H9 (cell line): Measurements from ENCODE around the gene OLA1. TPM values are rescaled to one million over a fixed set of nuclear protein-coding genes. Genes with fewer than 3 reads are reported as not detected.
"Not testable (repeated sequence)": the region's sequence is repeated elsewhere in the genome, so short reads cannot be mapped to it uniquely, and the experiment has no call there.

Source experiments
- DNase-seq: peaks from one replicate; pipeline ENCODE4 v3.0.0-alpha.2; 2017
- H2AFZ ChIP-seq: one replicate; pipeline ENCODE4 v1.6.1; 2013; ENCODE audit warnings: mild to moderate bottlenecking, low read length, control low read depth, moderate library complexity
- H2AK5ac ChIP-seq: 2 replicates; pipeline ENCODE4 v1.6.1; 2013; ENCODE audit warnings: low read length, control low read depth, mixed read lengths; ENCODE audit not compliant: insufficient read length
- H2BK120ac ChIP-seq: one replicate; pipeline ENCODE4 v1.6.1; 2013; ENCODE audit warnings: low read depth, mild to moderate bottlenecking, low read length, control low read depth, inconsistent platforms; ENCODE audit not compliant: poor library complexity, severe bottlenecking
- H2BK12ac ChIP-seq: 2 replicates; pipeline ENCODE4 v1.6.1; 2013; ENCODE audit warnings: low read length, control low read depth, mixed read lengths, low read depth; ENCODE audit not compliant: insufficient read length
- H2BK15ac ChIP-seq: 2 replicates; pipeline ENCODE4 v1.6.1; 2013; ENCODE audit warnings: low read depth, low read length, control low read depth
- H2BK20ac ChIP-seq: one replicate; pipeline ENCODE4 v1.6.1; 2013; ENCODE audit warnings: low read depth, mild to moderate bottlenecking, low read length, control low read depth, inconsistent platforms; ENCODE audit not compliant: poor library complexity, severe bottlenecking
- H2BK5ac ChIP-seq: 2 replicates; pipeline ENCODE4 v1.6.1; 2013; ENCODE audit warnings: low read length, control low read depth, mixed read lengths; ENCODE audit not compliant: insufficient read length
- H3K14ac ChIP-seq: 2 replicates; pipeline ENCODE4 v1.6.1; 2013; ENCODE audit warnings: low read length, control low read depth; ENCODE audit not compliant: insufficient read depth
- H3K18ac ChIP-seq: 2 replicates; pipeline ENCODE4 v1.6.1; 2013; ENCODE audit warnings: low read depth, mild to moderate bottlenecking, mixed read lengths, low read length, control low read depth; ENCODE audit not compliant: insufficient read length
- H3K23ac ChIP-seq: 2 replicates; pipeline ENCODE4 v1.6.1; 2013; ENCODE audit warnings: low read length, control low read depth, mixed read lengths, low read depth; ENCODE audit not compliant: insufficient read length
- H3K23me2 ChIP-seq: 2 replicates; pipeline ENCODE4 v1.6.1; 2013; ENCODE audit warnings: low read depth, mild to moderate bottlenecking, mixed read lengths, low read length, control low read depth; ENCODE audit not compliant: insufficient read length, poor library complexity, severe bottlenecking
- H3K27ac ChIP-seq: 2 replicates; pipeline ENCODE4 v1.5.1; 2013; ENCODE audit warnings: low read length, control low read depth, mixed read lengths, low read depth; ENCODE audit not compliant: insufficient read length
- H3K27me3 ChIP-seq: 2 replicates; pipeline ENCODE4 v1.6.1; 2013; ENCODE audit warnings: low read length, control low read depth, inconsistent platforms; ENCODE audit not compliant: insufficient read depth
- H3K4ac ChIP-seq: 2 replicates; pipeline ENCODE4 v1.6.1; 2013; ENCODE audit warnings: low read depth, mild to moderate bottlenecking, control low read depth, inconsistent platforms, low read length, moderate library complexity
- H3K4me1 ChIP-seq: 2 replicates; pipeline ENCODE4 v1.6.1; 2013; ENCODE audit warnings: low read length, control low read depth, inconsistent platforms; ENCODE audit not compliant: insufficient read depth
- H3K4me2 ChIP-seq: 2 replicates; pipeline ENCODE4 v1.6.1; 2013; ENCODE audit warnings: low read length, control low read depth, mixed read lengths; ENCODE audit not compliant: insufficient read length, insufficient read depth
- H3K56ac ChIP-seq: 2 replicates; pipeline ENCODE4 v1.6.1; 2013; ENCODE audit warnings: low read depth, mild to moderate bottlenecking, mixed read lengths, low read length, control low read depth; ENCODE audit not compliant: insufficient read length
- H3K79me1 ChIP-seq: 2 replicates; pipeline ENCODE4 v1.6.1; 2013; ENCODE audit warnings: low read depth, mild to moderate bottlenecking, moderate library complexity, low read length, control low read depth, inconsistent platforms; ENCODE audit not compliant: insufficient read depth, poor library complexity, severe bottlenecking
- H3K79me2 ChIP-seq: 2 replicates; pipeline ENCODE4 v1.6.1; 2013; ENCODE audit warnings: low read length, control low read depth, inconsistent platforms; ENCODE audit not compliant: insufficient read depth
- H3K9ac ChIP-seq: 2 replicates; pipeline ENCODE4 v1.6.1; 2013; ENCODE audit warnings: low read length, control low read depth, mixed read lengths; ENCODE audit not compliant: insufficient read length; ENCODE audit errors: extremely low read depth
- H3K9me3 ChIP-seq: one replicate; pipeline ENCODE4 v1.6.1; 2013; ENCODE audit warnings: low read depth, low read length, inconsistent platforms; ENCODE audit not compliant: control insufficient read depth
- H3T11ph ChIP-seq: one replicate; pipeline ENCODE4 v1.6.1; 2013; ENCODE audit warnings: mild to moderate bottlenecking, low read length, control low read depth, inconsistent platforms
- H4K20me1 ChIP-seq: one replicate; pipeline ENCODE4 v1.6.1; 2013; ENCODE audit not compliant: control insufficient read depth, insufficient read length, insufficient read depth
- H4K5ac ChIP-seq: 2 replicates; pipeline ENCODE4 v1.6.1; 2013; ENCODE audit warnings: low read depth, mild to moderate bottlenecking, mixed read lengths, low read length, control low read depth; ENCODE audit not compliant: insufficient read length
- H4K8ac ChIP-seq: replicated peaks from 2 replicates; pipeline ENCODE4 v1.6.1; 2013; ENCODE audit warnings: low read length, control low read depth, mixed read lengths, low read depth; ENCODE audit not compliant: insufficient read length
- H4K91ac ChIP-seq: 2 replicates; pipeline ENCODE4 v1.6.1; 2013; ENCODE audit warnings: low read depth, mild to moderate bottlenecking, moderate library complexity, mixed read lengths, low read length, control low read depth; ENCODE audit not compliant: insufficient read length
- H3K27ac Mint-ChIP-seq, 3 experiments: 2 replicates in 2 of 3; 3 replicates in 1 of 3; pipeline ENCODE4 v1.8.0; 2020 to 2021; ENCODE audit warnings: mixed read lengths in 3 of 3, mild to moderate bottlenecking in 1 of 3, moderate library complexity in 1 of 3
- H3K27me3 Mint-ChIP-seq: 2 replicates; pipeline ENCODE4 v1.8.0; 2021; ENCODE audit warnings: low read depth, mild to moderate bottlenecking, moderate library complexity, mixed read lengths
- H3K36me3 Mint-ChIP-seq, 3 experiments: 2 replicates in 2 of 3; 3 replicates in 1 of 3; pipeline ENCODE4 v1.8.0; 2020 to 2021; ENCODE audit warnings: low read depth in 3 of 3, mixed read lengths in 3 of 3; ENCODE audit not compliant: insufficient read depth in 1 of 3
- H3K4me1 Mint-ChIP-seq, 2 experiments: 2 replicates each; pipeline ENCODE4 v1.8.0; 2020; ENCODE audit warnings: mixed read lengths in 2 of 2
- H3K4me3 Mint-ChIP-seq, 2 experiments: 2 replicates in 1 of 2; 3 replicates in 1 of 2; pipeline ENCODE4 v1.8.0; 2020 to 2021; ENCODE audit warnings: mild to moderate bottlenecking in 2 of 2, mixed read lengths in 2 of 2, moderate library complexity in 1 of 2
- H3K9me3 Mint-ChIP-seq, 2 experiments: 2 replicates in 1 of 2; 3 replicates in 1 of 2; pipeline ENCODE4 v1.8.0; 2020; ENCODE audit warnings: mild to moderate bottlenecking in 2 of 2, mixed read lengths in 2 of 2, moderate library complexity in 1 of 2
- CTCF ChIP-seq: fragments of 200-600 bp; sonication (generic); conservative IDR thresholded peaks from 3 replicates; pipeline ENCODE4 v1.8.0; 2021; ENCODE audit warnings: antibody characterized with exemption, mild to moderate bottlenecking
- WGBS: extraction: QIAGEN DNeasy Blood & Tissue Kit; methylation state at CpG from one replicate; pipeline ENCODE4 v1.1.7; 2013; ENCODE audit warnings: missing lambda C conversion rate, low lambda C conversion rate, mixed read lengths; ENCODE audit not compliant: insufficient read length; ENCODE audit errors: extremely low coverage; 5-methylcytosine and 5-hydroxymethylcytosine counted together
- total RNA-seq: library from RNA; stranded (reverse); gene quantifications from 2 replicates; pipeline ENCODE4 v1.2.1, GENCODE V29; 2021

The OLA1 gene
- total RNA-seq, 1 experiment from 2014 or later = 133 TPM

GRCh38 chr2:174280596-174280995 is 32.3 kb upstream of the OLA1 start:
- H3T11ph ChIP-seq = no peak overlapping the region
- H3K79me1 ChIP-seq = no peaks in the 10 kb centered on the region
- Mint-ChIP-seq H3K36me3 (no peaks in the 10 kb centered on the region), H3K9me3 (no peaks in the 10 kb centered on the region), H3K27ac (no peak overlapping the region), H3K27me3 (no peaks in the 10 kb centered on the region), H3K4me1 (peaks cover 15% of the 10 kb centered on the region in 2 experiments), H3K4me3 (no peak overlapping the region)
- H3K18ac ChIP-seq = no peak overlapping the region
- no peak overlapping the region for H2BK12ac ChIP-seq
- H4K8ac ChIP-seq = no peak overlapping the region
- no peak overlapping the region for H2BK120ac ChIP-seq
- TF ChIP-seq CTCF = no peak
- H2AFZ ChIP-seq = no peak overlapping the region
- H3K23me2 ChIP-seq = no peaks in the 10 kb centered on the region
- H3K56ac ChIP-seq = no peak overlapping the region
- no peak for DNase-seq
- no peak overlapping the region for H3K4me2 ChIP-seq
- no peaks in the 10 kb centered on the region for H3K79me2 ChIP-seq
- H3K14ac ChIP-seq = no peak overlapping the region
- H2BK15ac ChIP-seq = no peak overlapping the region
- H2BK20ac ChIP-seq = no peak overlapping the region
- H4K5ac ChIP-seq = no peak overlapping the region
- H3K27me3 ChIP-seq = no peaks in the 10 kb centered on the region
- no peaks in the 10 kb centered on the region for H3K4me1 ChIP-seq
- H3K23ac ChIP-seq = no peak overlapping the region
- H3K27ac ChIP-seq = no peak overlapping the region
- no CpG with 5 or more reads among the region's 3 CpGs for WGBS
- H3K4ac ChIP-seq = no peak overlapping the region
- H4K20me1 ChIP-seq = no peaks in the 10 kb centered on the region
- H4K91ac ChIP-seq = no peak overlapping the region
- no peaks in the 10 kb centered on the region for H3K9me3 ChIP-seq
- no peak overlapping the region for H3K9ac ChIP-seq
- no peak overlapping the region for H2AK5ac ChIP-seq
- no peak overlapping the region for H2BK5ac ChIP-seq

DNA sequence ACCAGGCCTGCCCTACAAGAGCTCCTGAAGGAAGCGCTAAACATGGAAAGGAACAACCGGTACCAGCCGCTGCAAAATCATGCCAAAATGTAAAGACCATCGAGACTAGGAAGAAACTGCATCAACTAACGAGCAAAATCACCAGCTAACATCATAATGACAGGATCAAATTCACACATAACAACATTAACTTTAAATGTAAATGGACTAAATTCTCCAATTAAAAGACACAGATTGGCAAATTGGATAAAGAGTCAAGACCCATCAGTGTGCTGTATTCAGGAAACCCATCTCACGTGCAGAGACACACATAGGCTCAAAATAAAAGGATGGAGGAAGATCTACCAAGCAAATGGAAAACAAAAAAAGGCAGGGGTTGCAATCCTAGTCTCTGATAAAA is 21.9 kb upstream of the OLA1 start:
- H3K27ac ChIP-seq, H4K8ac ChIP-seq, H3K9me3 ChIP-seq, H2BK5ac ChIP-seq, DNase-seq, H3K4me3 Mint-ChIP-seq, H3K27me3 ChIP-seq, H3K14ac ChIP-seq, H3K9ac ChIP-seq, H3T11ph ChIP-seq, H2BK12ac ChIP-seq, H3K23me2 ChIP-seq, H3K36me3 Mint-ChIP-seq, H3K79me1 ChIP-seq, H3K4me1 ChIP-seq, H3K27ac Mint-ChIP-seq, H2BK120ac ChIP-seq, H3K18ac ChIP-seq, H2AK5ac ChIP-seq, H3K4me2 ChIP-seq, H3K27me3 Mint-ChIP-seq, H2AFZ ChIP-seq, H3K79me2 ChIP-seq, H4K91ac ChIP-seq, H3K23ac ChIP-seq, H4K5ac ChIP-seq, H2BK20ac ChIP-seq, H3K9me3 Mint-ChIP-seq, H2BK15ac ChIP-seq, H4K20me1 ChIP-seq, H3K56ac ChIP-seq, H3K4ac ChIP-seq: not testable (repeated sequence)
- peaks cover 30 to 36% of the 10 kb centered on the region in 2 experiments for H3K4me1 Mint-ChIP-seq
- WGBS = no CpG with 5 or more reads among the region's 6 CpGs
